Activated CD4-positive, alpha-beta T cell treated with anti-CD3 and anti-CD28 coated beads for 36 hours (primary cell): ENCODE data around the gene CLDN19. TPM values are rescaled to one million over a fixed set of nuclear protein-coding genes. Genes with fewer than 3 reads are reported as not detected.

Experiments
- ATAC-seq: fragments of 200-7000 bp; cut with Tn5 transposase; one replicate; pipeline ENCODE4 v1.10.0; 2021; ENCODE audit warnings: mild to moderate bottlenecking, moderate library complexity
- CTCF ChIA-PET: fragments of 350-600 bp; sonication (Branson Sonifier 250); formaldehyde crosslinking; loops from one replicate; lab custom pipeline; 2021; ENCODE audit warnings: antibody characterized with exemption; lab: Charles Lee
- POLR2A ChIA-PET: fragments of 350-600 bp; sonication (Branson Sonifier 250); formaldehyde crosslinking; loops from one replicate; lab custom pipeline; 2021; ENCODE audit warnings: antibody characterized with exemption, inconsistent platforms; lab: Charles Lee
- DNase-seq: peaks from one replicate; pipeline ENCODE4 v3.0.0-alpha.2; 2020
- H3K27ac Mint-ChIP-seq: one replicate; pipeline ENCODE4 v1.8.0; 2021; ENCODE audit warnings: mixed read lengths
- H3K27me3 Mint-ChIP-seq: one replicate; pipeline ENCODE4 v1.8.0; 2021; ENCODE audit warnings: mixed read lengths
- H3K36me3 Mint-ChIP-seq: one replicate; pipeline ENCODE4 v1.8.0; 2021; ENCODE audit warnings: low read depth, mixed read lengths
- H3K4me1 Mint-ChIP-seq: one replicate; pipeline ENCODE4 v1.8.0; 2021; ENCODE audit warnings: mixed read lengths
- H3K4me3 Mint-ChIP-seq: one replicate; pipeline ENCODE4 v1.8.0; 2021; ENCODE audit warnings: mild to moderate bottlenecking, moderate library complexity, mixed read lengths
- H3K9me3 Mint-ChIP-seq: one replicate; pipeline ENCODE4 v1.8.0; 2021; ENCODE audit warnings: low read depth, mixed read lengths
- intact Hi-C, 2 experiments: fragments of 100-400 bp; cut with DNase I in 1 of 2; cut with micrococcal nuclease in 1 of 2; formaldehyde crosslinking; loops; one replicate each; pipeline versions ENCODE4 v1.14.2 to v1.15.1; 2022 to 2024; cut with DNase I, micrococcal nuclease
- total RNA-seq, 2 experiments: library from RNA; stranded (reverse); gene quantifications; one replicate each; pipeline ENCODE4 v1.2.3, GENCODE V29; 2021

The CLDN19 gene, protein sequence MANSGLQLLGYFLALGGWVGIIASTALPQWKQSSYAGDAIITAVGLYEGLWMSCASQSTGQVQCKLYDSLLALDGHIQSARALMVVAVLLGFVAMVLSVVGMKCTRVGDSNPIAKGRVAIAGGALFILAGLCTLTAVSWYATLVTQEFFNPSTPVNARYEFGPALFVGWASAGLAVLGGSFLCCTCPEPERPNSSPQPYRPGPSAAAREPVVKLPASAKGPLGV
- total RNA-seq, result not detected

DNA sequence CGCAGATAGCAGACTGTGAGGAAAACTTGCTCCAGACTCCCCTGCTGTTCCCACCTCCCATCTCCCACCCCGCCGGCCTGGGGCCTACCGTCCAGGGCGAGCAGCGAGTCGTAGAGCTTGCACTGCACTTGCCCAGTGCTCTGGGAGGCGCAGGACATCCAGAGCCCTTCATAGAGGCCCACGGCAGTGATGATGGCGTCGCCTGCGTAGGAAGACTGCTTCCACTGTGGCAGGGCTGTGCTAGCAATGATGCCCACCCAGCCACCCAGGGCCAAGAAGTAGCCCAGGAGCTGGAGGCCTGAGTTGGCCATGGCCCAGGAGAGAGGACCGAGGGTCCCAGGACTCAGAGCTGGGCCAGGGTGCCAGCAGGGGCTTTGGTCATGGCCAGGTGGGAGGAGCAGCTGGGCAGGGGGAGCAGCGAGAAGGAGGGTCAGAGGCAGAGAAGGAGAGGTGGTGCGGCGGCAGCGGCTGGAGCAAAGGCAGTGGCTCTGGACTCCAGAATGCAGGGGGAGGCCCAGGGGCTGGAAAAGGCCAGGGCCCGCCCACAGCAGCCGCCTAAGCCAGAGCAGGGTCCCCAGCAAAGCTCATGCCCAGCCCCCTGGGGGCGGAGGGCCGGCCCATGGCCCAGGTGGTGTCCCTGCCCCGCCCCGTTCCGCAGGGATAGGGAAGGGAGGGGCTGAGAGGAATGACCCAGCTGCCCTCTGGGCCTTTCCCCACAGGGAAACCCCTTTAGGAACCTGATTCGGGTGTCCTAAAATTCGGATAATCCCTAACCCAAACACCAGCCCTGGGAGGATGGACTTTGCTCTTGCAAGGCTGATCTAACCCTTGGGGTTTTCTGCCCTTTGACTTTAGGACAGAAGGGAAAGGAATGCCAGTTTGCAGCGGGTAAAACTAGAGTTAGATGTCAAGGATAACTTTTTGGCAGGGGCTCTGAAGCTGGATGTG, at the start of gene CLDN19:
TSS of gene CLDN19 (minus strand) at position 484 of the 948 bp plus-strand sequence. CDS start at position 311, 173 bp downstream.
- DNase-seq (no peak), ATAC-seq (no peak)
- Mint-ChIP-seq H3K27ac (no peak within 1 kb of the TSS), H3K27me3 (no peaks in the 10 kb centered on the region), H3K36me3 (no peaks in the 10 kb centered on the region), H3K9me3 (no peaks in the 10 kb centered on the region), H3K4me3 (no peak within 1 kb of the TSS), H3K4me1 (peaks cover 7% of the 10 kb centered on the region)
- POLR2A ChIA-PET, result no interaction called here
- intact Hi-C loops, result loop anchor here in 1 of 2 experiments (10.0 kb wide), 1 partner anchor 565 kb away; no protein-coding TSS in a partner anchor
- CTCF ChIA-PET, result interaction anchor here (0.6 kb wide), 1 partner anchor 731 kb away, joined by 3 read pairs; no protein-coding TSS in a partner anchor

DNA sequence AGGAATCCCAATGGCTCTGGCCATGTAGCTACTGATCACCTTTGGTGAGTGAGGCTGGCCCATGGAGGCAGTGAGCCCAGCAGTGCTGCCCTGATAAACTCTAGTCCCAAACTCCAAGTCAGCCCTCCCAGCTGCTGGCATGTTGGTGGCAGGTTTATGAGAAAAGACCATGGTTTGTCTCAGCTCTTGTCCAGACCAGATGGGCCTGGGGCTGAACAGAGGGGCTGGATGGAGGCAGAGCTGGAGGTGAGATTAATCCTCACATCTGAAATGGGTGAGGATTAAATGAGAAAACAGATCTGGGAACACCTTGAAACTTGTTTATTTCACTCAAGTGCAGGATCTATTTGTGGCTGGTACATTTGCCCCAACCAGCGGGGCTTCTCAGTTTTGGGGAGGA, 48.0 kb upstream of the CLDN19 start:
- Mint-ChIP-seq H3K4me1 (peaks cover 10% of the 10 kb centered on the region), H3K36me3 (peaks cover 7% of the 10 kb centered on the region), H3K9me3 (no peaks in the 10 kb centered on the region), H3K4me3 (no peak overlapping the region), H3K27me3 (no peaks in the 10 kb centered on the region), H3K27ac (no peak overlapping the region)
- intact Hi-C loops, result no loop called here
- ChIA-PET POLR2A (no interaction called here), CTCF (no interaction called here)
- DNase-seq (no peak), ATAC-seq (no peak)

DNA sequence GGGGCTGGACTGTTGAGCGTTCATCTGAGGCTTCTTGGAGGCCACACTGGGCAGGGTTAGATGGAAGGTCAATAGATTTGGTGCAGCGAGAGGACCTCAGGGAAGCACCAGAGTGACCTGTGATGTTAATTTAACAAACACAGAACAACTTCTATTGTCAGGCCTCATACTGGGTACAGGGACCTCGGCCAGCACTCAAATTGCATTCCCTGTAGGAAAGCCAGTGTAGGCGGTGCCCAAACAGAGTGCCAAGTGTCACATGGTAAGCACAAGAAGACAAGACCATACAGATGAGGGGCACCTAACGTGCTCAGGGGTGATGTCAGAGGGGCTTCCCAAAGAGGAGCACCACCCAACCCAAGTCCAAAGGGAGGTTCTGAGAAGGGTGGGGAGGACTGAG, 46.1 kb upstream of the CLDN19 start:
- Mint-ChIP-seq H3K4me3 (no peak overlapping the region), H3K9me3 (no peaks in the 10 kb centered on the region), H3K4me1 (peaks cover 10% of the 10 kb centered on the region), H3K27me3 (no peaks in the 10 kb centered on the region), H3K36me3 (peaks cover 15% of the 10 kb centered on the region), H3K27ac (peak overlapping the region; percentile 7)
- intact Hi-C loops, result no loop called here
- DNase-seq (no peak), ATAC-seq (no peak)
- ChIA-PET CTCF (no interaction called here), POLR2A (no interaction called here)

DNA sequence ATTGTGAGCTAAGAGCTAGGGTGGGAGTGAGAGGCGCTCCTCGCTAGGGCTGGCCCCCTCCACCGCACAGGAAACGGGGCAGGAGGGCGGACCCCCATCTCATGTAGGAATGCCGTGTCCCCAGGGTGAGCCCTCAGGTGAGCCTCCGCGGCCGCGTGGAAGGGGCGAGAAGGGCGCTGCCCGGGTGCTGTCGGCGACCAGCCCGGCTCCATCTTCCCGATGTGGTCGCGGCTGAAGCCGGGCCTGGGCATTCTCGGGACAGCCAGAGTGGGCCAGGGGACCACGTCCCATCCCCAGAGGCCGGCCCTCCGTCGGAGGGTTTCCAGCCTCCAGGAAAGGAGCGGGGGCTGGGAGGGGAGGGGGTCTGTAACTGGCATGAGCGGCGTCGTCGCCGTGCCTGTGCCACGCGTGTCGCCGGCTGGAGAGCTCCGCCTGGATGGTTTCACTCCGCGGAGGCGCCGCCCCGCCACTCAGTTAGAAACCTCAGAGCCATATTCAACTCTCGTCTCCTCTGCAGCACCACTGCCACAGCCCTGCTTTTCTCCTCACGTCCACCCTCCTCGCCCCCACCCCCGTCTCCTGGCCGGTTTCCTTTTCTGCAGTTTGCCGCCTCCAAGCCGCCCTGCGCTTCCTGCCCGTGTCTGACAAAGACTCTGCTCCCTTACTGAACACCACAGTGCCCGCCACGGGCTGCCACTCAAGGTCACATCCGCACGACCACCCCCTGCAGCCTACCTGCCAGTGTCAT, 45.1 kb upstream of the CLDN19 start, which contains the start of gene TMEM269:
TSS of gene TMEM269 (plus strand) at position 46 of the 748 bp plus-strand sequence. CDS start 4,903 bp downstream, outside the sequence.
- Mint-ChIP-seq H3K27me3 (no peaks in the 10 kb centered on the region), H3K9me3 (no peaks in the 10 kb centered on the region), H3K4me3 (peak within 1 kb of the TSS; percentile 48), H3K27ac (peak within 1 kb of the TSS; percentile 78), H3K36me3 (peaks cover 21% of the 10 kb centered on the region), H3K4me1 (peaks cover 10% of the 10 kb centered on the region)
- CTCF ChIA-PET, result interaction anchor here (1.2 to 2.1 kb wide), 2 partner anchors 12 to 288 kb away, joined by 3 to 9 read pairs; no protein-coding TSS in a partner anchor
- intact Hi-C loops, result no loop called here
- ATAC-seq (peak; percentile 94), DNase-seq (peak; percentile 75)
- POLR2A ChIA-PET, result interaction anchor here (0.7 kb wide), 1 partner anchor 61 kb away, joined by 4 read pairs; the partner anchor contains the start of gene ZNF691

DNA sequence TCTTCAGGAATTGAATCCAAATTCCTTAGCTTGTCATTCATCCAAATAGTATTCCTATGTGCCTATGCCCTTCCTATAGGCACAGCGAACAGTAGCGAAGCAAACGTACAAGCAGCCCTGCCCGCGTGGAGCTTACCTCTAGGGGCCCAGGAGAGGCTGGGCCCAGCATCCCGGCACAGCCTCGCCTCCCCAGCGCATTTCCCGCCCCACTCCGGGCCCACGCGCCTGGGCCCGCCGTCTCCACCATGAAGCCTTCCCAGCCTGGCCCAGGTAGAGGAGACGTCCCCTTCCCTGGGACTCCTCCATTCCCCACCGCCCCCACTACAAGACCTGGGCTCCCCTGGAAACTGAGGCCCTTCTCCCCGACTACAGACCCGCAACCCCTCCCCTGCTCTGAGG, 44.5 kb upstream of the CLDN19 start:
- H3K27ac Mint-ChIP-seq, result no peak overlapping the region
- CTCF ChIA-PET, result interaction anchor here (0.5 to 2.1 kb wide), 4 partner anchors 11 to 289 kb away, joined by 3 to 9 read pairs (median 4); partner anchors contain the start of genes C1orf50 and P3H1

DNA sequence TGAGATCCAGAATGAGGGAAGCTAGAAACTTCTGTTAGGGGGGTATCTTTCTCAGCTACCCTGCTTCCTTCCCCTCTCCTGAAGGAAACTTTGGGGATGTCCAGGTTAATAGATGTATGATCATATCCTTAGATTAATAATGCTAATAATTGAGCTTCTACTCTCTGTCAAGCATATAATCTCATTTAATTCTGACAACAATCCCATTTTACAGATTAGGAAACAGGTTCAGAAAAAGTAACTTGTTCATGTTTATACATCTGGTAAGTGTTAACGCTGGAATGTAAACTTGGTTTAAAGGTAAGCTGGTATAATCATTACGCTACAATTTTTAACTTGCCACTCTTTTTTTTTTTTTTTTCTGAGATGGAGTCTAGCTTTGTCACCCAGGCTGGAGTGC, 43.1 kb upstream of the CLDN19 start:
- H3K27ac Mint-ChIP-seq, result no peak overlapping the region
- H3K4me1 Mint-ChIP-seq, result peaks cover 12% of the 10 kb centered on the region
- no peaks in the 10 kb centered on the region for H3K9me3 Mint-ChIP-seq
- ChIA-PET CTCF (interaction anchor here (0.5 to 2.1 kb wide), 5 partner anchors 12 to 290 kb away, joined by 3 to 9 read pairs (median 5); partner anchors contain the start of genes C1orf50 and P3H1), POLR2A (no interaction called here)
- peaks cover 27% of the 10 kb centered on the region for H3K36me3 Mint-ChIP-seq
- intact Hi-C loops, result no loop called here
- no peaks in the 10 kb centered on the region for H3K27me3 Mint-ChIP-seq
- no peak for DNase-seq
- ATAC-seq, result no peak
- no peak overlapping the region for H3K4me3 Mint-ChIP-seq

More for the DNA sequence above, 44.5 kb upstream of the CLDN19 start:
- ATAC-seq (no peak), DNase-seq (no peak)
- Mint-ChIP-seq H3K4me1 (peaks cover 10% of the 10 kb centered on the region), H3K4me3 (no peak overlapping the region), H3K27me3 (no peaks in the 10 kb centered on the region), H3K36me3 (peaks cover 21% of the 10 kb centered on the region), H3K9me3 (no peaks in the 10 kb centered on the region)
- intact Hi-C loops, result no loop called here
- POLR2A ChIA-PET, result interaction anchor here (0.7 kb wide), 1 partner anchor 62 kb away, joined by 4 read pairs; the partner anchor contains the start of gene ZNF691

DNA sequence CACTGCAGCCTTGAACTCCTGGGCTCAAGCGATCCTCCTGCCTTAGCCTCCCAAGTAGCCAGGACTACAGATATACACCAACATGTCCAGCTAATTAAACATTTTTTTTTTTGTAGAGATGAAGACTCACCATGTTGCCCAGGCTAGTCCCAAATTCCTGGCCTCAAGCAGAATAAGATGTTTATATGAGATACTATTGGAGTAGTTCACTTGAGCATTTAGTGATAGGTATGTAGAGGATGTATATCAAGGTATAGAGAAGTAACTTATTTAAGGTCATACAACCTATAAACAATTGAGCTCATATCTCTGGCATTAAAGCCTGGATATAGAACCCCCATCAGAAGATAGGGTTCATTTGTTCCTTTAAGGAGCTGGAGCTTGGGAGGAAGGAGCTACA, 40.1 kb upstream of the CLDN19 start:
- ATAC-seq, result no peak
- intact Hi-C loops, result no loop called here
- H3K36me3 Mint-ChIP-seq, result peaks cover 47% of the 10 kb centered on the region

DNA sequence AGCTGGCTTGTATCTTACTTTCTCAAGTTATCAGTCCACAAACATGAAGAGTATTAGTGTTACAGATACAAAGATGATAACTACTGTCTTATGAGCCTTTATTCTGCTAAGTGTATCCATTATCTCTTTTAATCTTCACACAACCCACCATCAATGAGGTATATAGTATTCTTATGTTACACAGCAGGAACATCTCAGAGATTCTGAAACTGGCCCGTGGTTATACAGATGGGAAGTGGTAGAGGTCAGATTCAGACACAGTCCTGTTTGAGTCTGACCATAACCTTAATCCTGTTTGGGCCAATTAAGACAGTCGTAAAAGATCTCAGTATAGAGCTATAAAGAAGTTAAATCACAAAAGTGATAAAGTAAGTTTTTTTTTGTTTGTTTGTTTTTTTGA, 39.7 kb upstream of the CLDN19 start:
- Mint-ChIP-seq H3K27me3 (no peaks in the 10 kb centered on the region), H3K4me3 (no peak overlapping the region), H3K27ac (peak overlapping the region; percentile 55), H3K36me3 (peaks cover 51% of the 10 kb centered on the region), H3K9me3 (no peaks in the 10 kb centered on the region), H3K4me1 (peaks cover 8% of the 10 kb centered on the region)
- ChIA-PET CTCF (interaction anchor here (0.6 to 3.6 kb wide), 6 partner anchors 10 to 736 kb away, joined by 3 to 31 read pairs (median 4); partner anchors contain the start of gene ZNF691), POLR2A (no interaction called here)
- intact Hi-C loops, result loop anchor here in 1 of 2 experiments (2.0 kb wide), 1 partner anchor 293 kb away; no protein-coding TSS in a partner anchor
- DNase-seq (no peak), ATAC-seq (no peak)

More for the DNA sequence above, 40.1 kb upstream of the CLDN19 start:
- H3K27ac Mint-ChIP-seq, result no peak overlapping the region
- POLR2A ChIA-PET, result no interaction called here
- H3K4me1 Mint-ChIP-seq, result peaks cover 4% of the 10 kb centered on the region
- CTCF ChIA-PET, result interaction anchor here (0.6 to 3.6 kb wide), 5 partner anchors 11 to 293 kb away, joined by 3 to 31 read pairs (median 4); partner anchors contain the start of gene ZNF691
- no peaks in the 10 kb centered on the region for H3K9me3 Mint-ChIP-seq
- H3K27me3 Mint-ChIP-seq, result no peaks in the 10 kb centered on the region
- no peak for DNase-seq
- H3K4me3 Mint-ChIP-seq, result no peak overlapping the region

DNA sequence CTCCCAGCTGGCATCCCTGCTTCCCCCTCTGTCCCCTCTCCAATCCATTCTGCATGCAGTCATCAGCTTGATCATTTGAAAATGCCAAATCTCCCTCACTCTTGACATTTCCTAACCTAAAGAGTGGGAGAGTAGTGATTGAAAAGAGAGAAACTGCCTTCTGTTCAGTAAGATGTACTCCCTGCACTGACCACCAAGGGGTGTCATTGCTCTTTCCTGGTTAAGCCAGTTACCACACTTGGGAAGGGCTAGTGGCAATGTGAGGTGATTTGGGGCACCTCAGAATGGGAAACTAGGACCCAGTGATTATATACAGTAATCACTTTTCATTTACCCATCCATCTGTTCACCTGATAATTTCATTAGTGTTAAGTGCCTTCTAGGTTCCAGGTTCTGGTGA, 37.8 kb upstream of the CLDN19 start:
- peak; percentile 79 for ATAC-seq
- peaks cover 53% of the 10 kb centered on the region for H3K36me3 Mint-ChIP-seq

DNA sequence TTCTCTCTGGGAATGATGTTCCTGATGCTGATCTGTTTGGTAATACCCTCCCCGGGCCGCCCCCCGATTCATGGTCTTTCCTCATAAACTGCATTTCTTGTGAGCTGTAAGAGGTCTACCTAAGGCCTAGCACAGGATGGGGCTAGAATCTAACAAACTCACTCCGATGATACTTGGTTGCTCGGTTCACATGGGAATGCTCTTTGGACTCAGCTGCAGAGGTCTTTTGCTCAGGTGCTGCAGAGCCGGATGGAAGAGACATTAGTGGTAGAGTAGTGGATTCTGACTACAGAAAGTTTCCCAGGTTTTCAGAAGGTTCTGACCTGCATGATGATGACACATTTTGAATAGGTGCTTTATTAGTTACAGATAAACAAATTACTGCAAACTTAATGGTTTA, 36.5 kb upstream of the CLDN19 start:
- H3K27ac Mint-ChIP-seq, result no peak overlapping the region
- H3K9me3 Mint-ChIP-seq, result no peaks in the 10 kb centered on the region
- no peaks in the 10 kb centered on the region for H3K27me3 Mint-ChIP-seq
- no peak for ATAC-seq
- CTCF ChIA-PET, result interaction anchor here (0.7 to 3.3 kb wide), 7 partner anchors 10 to 297 kb away, joined by 3 to 21 read pairs (median 4); partner anchors contain the start of genes C1orf50, P3H1 and ZNF691
- DNase-seq, result no peak
- peaks cover 22% of the 10 kb centered on the region for H3K4me1 Mint-ChIP-seq
- no peak overlapping the region for H3K4me3 Mint-ChIP-seq
- H3K36me3 Mint-ChIP-seq, result peaks cover 53% of the 10 kb centered on the region
- POLR2A ChIA-PET, result interaction anchor here (0.6 kb wide), 1 partner anchor 9 kb away, joined by 3 read pairs; the partner anchor contains the start of gene C1orf50
- intact Hi-C loops, result no loop called here

More for the DNA sequence above, 37.8 kb upstream of the CLDN19 start:
- Mint-ChIP-seq H3K27ac (no peak overlapping the region), H3K9me3 (no peaks in the 10 kb centered on the region), H3K4me1 (peaks cover 14% of the 10 kb centered on the region), H3K27me3 (no peaks in the 10 kb centered on the region), H3K4me3 (no peak overlapping the region)
- intact Hi-C loops, result loop anchor here (1.0 to 2.0 kb wide), 3 partner anchors 135 to 295 kb away; no protein-coding TSS in a partner anchor
- ChIA-PET CTCF (interaction anchor here (0.6 to 3.6 kb wide), 11 partner anchors 8 to 295 kb away, joined by 3 to 31 read pairs (median 5); partner anchors contain the start of genes C1orf50, P3H1 and ZNF691), POLR2A (interaction anchor here (0.6 to 1.5 kb wide), 4 partner anchors 13 to 184 kb away, joined by 3 to 6 read pairs (median 4); no protein-coding TSS in a partner anchor)
- DNase-seq, result peak; percentile 55
